Neural cell (in vitro differentiated cells): Measurements from ENCODE around the gene HSD11B1L. TPM values are rescaled to one million over a fixed set of nuclear protein-coding genes. Genes with fewer than 3 reads are reported as not detected.

Experiments used
- H2AFZ ChIP-seq: fragments of 200-600, 300-800 bp; sonication (generic), shearing (Covaris generic); 2 replicates; pipeline ENCODE4 v1.6.0; 2014; ENCODE audit warnings: low read depth, mild to moderate bottlenecking, antibody characterized with exemption, low read length, moderate library complexity
- H3F3A ChIP-seq: fragments of 200-600 bp; shearing (Covaris generic); 2 replicates; pipeline ENCODE4 v1.6.1; 2016; ENCODE audit warnings: mild to moderate bottlenecking, moderate library complexity, mixed read lengths, antibody characterized with exemption, low read length; ENCODE audit not compliant: insufficient read depth, poor library complexity, severe bottlenecking
- H3K27ac ChIP-seq: fragments of 200-600, 300-800 bp; sonication (generic), shearing (Covaris generic); 2 replicates; pipeline ENCODE4 v1.5.1; 2014; ENCODE audit warnings: mild to moderate bottlenecking, low read length, moderate library complexity
- H3K27me3 ChIP-seq: fragments of 300-800, 200-600 bp; sonication (generic), shearing (Covaris generic); 2 replicates; pipeline ENCODE4 v1.6.0; 2014; ENCODE audit warnings: mild to moderate bottlenecking, low read depth, low read length, moderate library complexity; ENCODE audit not compliant: insufficient read depth
- H3K36me3 ChIP-seq: fragments of 300-800, 200-600 bp; sonication (generic), shearing (Covaris generic); 2 replicates; pipeline ENCODE4 v1.5.1; 2014; ENCODE audit warnings: mild to moderate bottlenecking, antibody characterized with exemption, low read length, moderate library complexity; ENCODE audit not compliant: insufficient read depth
- H3K4me2 ChIP-seq: fragments of 300-800, 200-600 bp; sonication (generic), shearing (Covaris generic); 2 replicates; pipeline ENCODE4 v1.6.0; 2014; ENCODE audit warnings: mild to moderate bottlenecking, low read length
- H3K4me3 ChIP-seq: fragments of 300-800, 200-600 bp; sonication (generic), shearing (Covaris generic); 2 replicates; pipeline ENCODE4 v1.5.1; 2014; ENCODE audit warnings: mild to moderate bottlenecking, low read length, moderate library complexity
- H3K79me2 ChIP-seq: fragments of 200-600 bp; shearing (Covaris generic); replicated peaks from 2 replicates; pipeline ENCODE4 v1.6.0; 2014; ENCODE audit warnings: mild to moderate bottlenecking, low read length, moderate library complexity; ENCODE audit not compliant: insufficient read depth
- H3K9ac ChIP-seq: fragments of 300-800, 200-600 bp; sonication (generic), shearing (Covaris generic); 2 replicates; pipeline ENCODE4 v1.6.1; 2016; ENCODE audit warnings: mild to moderate bottlenecking, low read length, mixed read lengths
- H3K9me2 ChIP-seq: fragments of 200-600 bp; shearing (Covaris generic); 2 replicates; pipeline ENCODE4 v1.6.1; 2016; ENCODE audit warnings: mild to moderate bottlenecking, low read length, mixed read lengths; ENCODE audit not compliant: insufficient read depth
- H3K9me3 ChIP-seq: fragments of 200-600, 300-800 bp; sonication (generic), shearing (Covaris generic); 2 replicates; pipeline ENCODE4 v1.6.1; 2016; ENCODE audit warnings: mild to moderate bottlenecking, mixed run types, low read length, moderate library complexity, mixed read lengths
- H4K20me1 ChIP-seq: fragments of 200-600 bp; shearing (Covaris generic); 2 replicates; pipeline ENCODE4 v1.6.1; 2016; ENCODE audit warnings: mild to moderate bottlenecking, mixed run types; ENCODE audit not compliant: insufficient read depth
- CTCF ChIP-seq: fragments of 450-650 bp; IDR thresholded peaks from 2 replicates; pipeline ENCODE4 v1.5.1; 2014; ENCODE audit warnings: antibody characterized with exemption, mild to moderate bottlenecking, moderate library complexity; ENCODE audit not compliant: poor library complexity, severe bottlenecking
- EP300 ChIP-seq: fragments of 450-650 bp; conservative IDR thresholded peaks from 2 replicates; pipeline ENCODE4 v1.6.1; 2014; ENCODE audit warnings: antibody characterized with exemption, mild to moderate bottlenecking, moderate library complexity; ENCODE audit not compliant: poor library complexity, severe bottlenecking
- EZH2 ChIP-seq: fragments of 200-600, 300-800 bp; shearing (Covaris generic), sonication (generic); IDR thresholded peaks from 2 replicates; pipeline ENCODE4 v1.6.1; 2014; ENCODE audit warnings: antibody characterized with exemption, low read length, borderline replicate concordance, mild to moderate bottlenecking; ENCODE audit not compliant: insufficient read depth, poor library complexity, severe bottlenecking
- MXI1 ChIP-seq: fragments of 450-650 bp; conservative IDR thresholded peaks from 2 replicates; pipeline ENCODE4 v1.6.1; 2014; ENCODE audit warnings: antibody characterized with exemption, mild to moderate bottlenecking; ENCODE audit not compliant: poor library complexity, severe bottlenecking
- POLR2AphosphoS5 ChIP-seq: IDR thresholded peaks from 2 replicates; pipeline ENCODE4 v1.6.1; 2012
- RAD21 ChIP-seq: fragments of 450-650 bp; conservative IDR thresholded peaks from 2 replicates; pipeline ENCODE4 v1.6.1; 2014; ENCODE audit warnings: antibody characterized with exemption, mild to moderate bottlenecking, moderate library complexity
- REST ChIP-seq: IDR thresholded peaks from 2 replicates; pipeline ENCODE4 v1.6.1; 2012; ENCODE audit warnings: borderline replicate concordance
- SMC3 ChIP-seq: fragments of 450-650 bp; conservative IDR thresholded peaks from 2 replicates; pipeline ENCODE4 v1.6.1; 2014; ENCODE audit warnings: antibody characterized with exemption, mild to moderate bottlenecking, moderate library complexity; ENCODE audit not compliant: poor library complexity
- TAF1 ChIP-seq: IDR thresholded peaks from 2 replicates; pipeline ENCODE4 v1.6.1; 2012; ENCODE audit warnings: low read depth
- polyA plus RNA-seq: library from polyadenylated mRNA; depleted of rRNA; stranded (reverse); fragments of >200 nt; gene quantifications from 2 replicates; pipeline ENCODE4 v1.2.3, GENCODE V29; 2014

The HSD11B1L gene
- polyA plus RNA-seq, 1 donor from 2014 or later: 170 TPM

- Histone ChIP-seq H3K9ac (no peak overlapping the region), H3K9me3 (no peaks in the 10 kb centered on the region), H3K36me3 (no peaks in the 10 kb centered on the region), H3K79me2 (peaks cover 5% of the 10 kb centered on the region), H3K27ac (no peak overlapping the region), H4K20me1 (peaks cover 2% of the 10 kb centered on the region), H3K4me2 (no peak overlapping the region), H3K9me2 (no peaks in the 10 kb centered on the region), H2AFZ (no peak overlapping the region), H3K27me3 (no peaks in the 10 kb centered on the region), H3K4me3 (no peak overlapping the region), H3F3A (no peaks in the 10 kb centered on the region)
- TF ChIP-seq EZH2: no peak
- TF ChIP-seq SMC3: no peak
- no peak for TF ChIP-seq TAF1
- TF ChIP-seq RAD21: no peak
- TF ChIP-seq REST: no peak
- TF ChIP-seq EP300: no peak
- no peak for TF ChIP-seq MXI1
- no peak for TF ChIP-seq POLR2AphosphoS5
- no peak for TF ChIP-seq CTCF
Observed at GRCh38 chr19:5697022-5697889, 16.4 kb downstream of the HSD11B1L start.

DNA sequence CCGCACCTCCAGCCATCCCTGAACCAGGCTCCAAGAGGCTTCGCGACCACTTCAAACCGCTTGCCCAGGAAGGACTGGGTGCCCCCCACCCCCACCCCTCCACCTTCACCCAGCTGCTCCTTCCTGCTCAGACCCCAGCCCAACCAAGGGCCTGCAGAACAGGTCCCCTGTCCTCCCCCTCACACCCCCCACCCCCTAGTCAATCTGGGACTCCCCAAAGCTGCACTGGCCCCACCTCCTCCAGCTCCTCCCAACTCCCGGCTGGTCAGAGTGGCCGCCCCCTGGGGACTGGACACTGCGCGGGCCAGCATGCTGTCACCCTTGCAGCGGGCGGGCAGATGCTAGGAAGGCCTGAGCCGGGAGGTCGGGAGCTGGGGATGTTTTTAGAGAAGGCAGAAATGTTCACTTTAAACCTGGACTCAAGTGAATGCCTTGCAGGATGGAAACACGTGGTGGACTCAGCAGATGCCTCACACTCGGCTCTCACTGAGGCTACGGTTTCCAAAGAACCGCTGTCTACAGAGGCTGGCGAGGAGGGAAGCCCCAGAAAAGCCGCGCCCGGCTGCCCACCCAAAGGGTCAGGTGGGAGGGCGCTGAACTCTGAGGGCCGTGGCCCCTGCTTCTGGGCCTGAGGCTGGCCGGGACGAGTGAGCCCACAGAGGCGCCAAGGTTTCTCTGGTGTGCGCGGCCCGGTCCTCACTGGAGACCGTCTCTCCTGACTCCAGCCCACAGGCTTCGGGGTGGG, 17.2 kb downstream of the HSD11B1L start:
- no peak overlapping the region for H3K4me2 ChIP-seq
- TF ChIP-seq EZH2 (no peak), MXI1 (no peak), EP300 (no peak), TAF1 (no peak), REST (no peak), RAD21 (no peak), CTCF (no peak), POLR2AphosphoS5 (no peak), SMC3 (no peak)
- no peaks in the 10 kb centered on the region for H3F3A ChIP-seq
- no peak overlapping the region for H3K27ac ChIP-seq
- H3K9me3 ChIP-seq: no peaks in the 10 kb centered on the region
- H2AFZ ChIP-seq: no peak overlapping the region
- no peaks in the 10 kb centered on the region for H3K36me3 ChIP-seq
- H3K9ac ChIP-seq: no peak overlapping the region
- no peak overlapping the region for H3K4me3 ChIP-seq
- H3K27me3 ChIP-seq: no peaks in the 10 kb centered on the region
- H3K9me2 ChIP-seq: no peaks in the 10 kb centered on the region
- H4K20me1 ChIP-seq: no peaks in the 10 kb centered on the region
- no peaks in the 10 kb centered on the region for H3K79me2 ChIP-seq
